Calu3 (cell line): Measurements from ENCODE around the gene PDK2. TPM values are rescaled to one million over a fixed set of nuclear protein-coding genes. Genes with fewer than 3 reads are reported as not detected.
A peak's percentile ranks its signal among the peaks of the same experiment; 100 is the strongest.

Experiments used
- BruUV-seq: library from RNA; stranded (reverse); fragments of 400-500 nt; replicated peaks from 2 replicates; lab custom pipeline; 2021; lab: Mats Ljungman, UMichigan
- CTCF ChIA-PET: fragments of 300-600 bp; sonication (Branson Sonifier 250); formaldehyde crosslinking; loops from one replicate; lab custom pipeline; 2022; ENCODE audit warnings: antibody characterized with exemption; lab: Charles Lee
- DNase-seq: peaks from one replicate; pipeline ENCODE4 v3.0.0; 2022
- H3K27ac Mint-ChIP-seq: one replicate; pipeline ENCODE4 v1.8.0; 2022; ENCODE audit warnings: mixed read lengths; ENCODE audit not compliant: unreplicated experiment
- H3K27me3 Mint-ChIP-seq: one replicate; pipeline ENCODE4 v1.8.0; 2022; ENCODE audit warnings: mixed read lengths; ENCODE audit not compliant: unreplicated experiment
- H3K36me3 Mint-ChIP-seq: one replicate; pipeline ENCODE4 v1.8.0; 2022; ENCODE audit warnings: mild to moderate bottlenecking, moderate library complexity, mixed read lengths; ENCODE audit not compliant: insufficient read depth, unreplicated experiment
- H3K4me1 Mint-ChIP-seq: one replicate; pipeline ENCODE4 v1.8.0; 2022; ENCODE audit warnings: mild to moderate bottlenecking, low read depth, mixed read lengths; ENCODE audit not compliant: unreplicated experiment
- H3K4me3 Mint-ChIP-seq: one replicate; pipeline ENCODE4 v1.8.0; 2022; ENCODE audit warnings: mild to moderate bottlenecking, low read depth, moderate library complexity, mixed read lengths; ENCODE audit not compliant: unreplicated experiment
- H3K9me3 Mint-ChIP-seq: one replicate; pipeline ENCODE4 v1.8.0; 2022; ENCODE audit warnings: low read depth, mixed read lengths; ENCODE audit not compliant: unreplicated experiment
- CTCF ChIP-seq: fragments of 200-600 bp; IDR thresholded peaks from one replicate; pipeline ENCODE4 v1.8.0; 2022; ENCODE audit warnings: antibody characterized with exemption; ENCODE audit not compliant: unreplicated experiment
- intact Hi-C: fragments of 100-400 bp; cut with micrococcal nuclease; formaldehyde crosslinking; loops from one replicate; pipeline ENCODE4 v1.10.0; 2022; ENCODE audit not compliant: unreplicated experiment
- total RNA-seq: library from RNA; stranded (reverse); gene quantifications from 2 replicates; pipeline ENCODE4 v1.2.3, GENCODE V29; 2022

PDK2 gene
- total RNA-seq, 1 experiment from 2014 or later: 29.5 TPM

- Mint-ChIP-seq H3K36me3 (peaks cover 42% of the 10 kb centered on the region), H3K4me1 (peaks cover 25% of the 10 kb centered on the region), H3K4me3 (no peak overlapping the region), H3K27ac (no peak overlapping the region), H3K9me3 (no peaks in the 10 kb centered on the region), H3K27me3 (peaks cover 39% of the 10 kb centered on the region)
- intact Hi-C loops: no loop called here
- no peak for TF ChIP-seq CTCF
- peak; percentile 42 for DNase-seq
- CTCF ChIA-PET: no interaction called here
- no TSS peak for BruUV-seq
Measured at GRCh38 chr17:50133028-50133768, 38.0 kb downstream of the PDK2 start.

GRCh38 chr17:50133769-50134099, 38.6 kb downstream of the PDK2 start:
- Mint-ChIP-seq H3K27ac (no peak overlapping the region), H3K4me1 (peaks cover 20% of the 10 kb centered on the region)
- CTCF ChIA-PET: no interaction called here

GRCh38 chr17:50134206-50135110, 39.3 kb downstream of the PDK2 start:
- DNase-seq: peak; percentile 29
- no peak for TF ChIP-seq CTCF
- H3K4me1 Mint-ChIP-seq: peaks cover 13% of the 10 kb centered on the region
- peaks cover 46% of the 10 kb centered on the region for H3K36me3 Mint-ChIP-seq
- intact Hi-C loops: no loop called here
- H3K27ac Mint-ChIP-seq: no peak overlapping the region
- no peak overlapping the region for H3K4me3 Mint-ChIP-seq
- no peaks in the 10 kb centered on the region for H3K9me3 Mint-ChIP-seq
- BruUV-seq: TSS peak; percentile 53
- H3K27me3 Mint-ChIP-seq: peaks cover 26% of the 10 kb centered on the region
- CTCF ChIA-PET: no interaction called here

More at GRCh38 chr17:50133769-50134099, 38.6 kb downstream of the PDK2 start:
- intact Hi-C loops: no loop called here
- H3K9me3 Mint-ChIP-seq: no peaks in the 10 kb centered on the region
- BruUV-seq: no TSS peak
- peaks cover 33% of the 10 kb centered on the region for H3K27me3 Mint-ChIP-seq
- TF ChIP-seq CTCF: no peak
- no peak overlapping the region for H3K4me3 Mint-ChIP-seq
- H3K36me3 Mint-ChIP-seq: peaks cover 42% of the 10 kb centered on the region
- DNase-seq: no peak

GRCh38 chr17:50135316-50136095, 40.4 kb downstream of the PDK2 start:
- TF ChIP-seq CTCF: no peak
- no peak for DNase-seq
- H3K36me3 Mint-ChIP-seq: peaks cover 56% of the 10 kb centered on the region
- no peak overlapping the region for H3K4me3 Mint-ChIP-seq
- intact Hi-C loops: no loop called here
- H3K27me3 Mint-ChIP-seq: peaks cover 16% of the 10 kb centered on the region
- H3K9me3 Mint-ChIP-seq: no peaks in the 10 kb centered on the region
- no TSS peak for BruUV-seq
- peak overlapping the region; percentile 37 for H3K27ac Mint-ChIP-seq
- CTCF ChIA-PET: interaction anchor here (1.2 to 1.5 kb wide), 3 partner anchors 13 to 23 kb away, joined by 3 to 7 read pairs (median 4); no protein-coding TSS in a partner anchor
- peaks cover 8% of the 10 kb centered on the region for H3K4me1 Mint-ChIP-seq
